Stimulated activated CD4-positive, alpha-beta T cell treated with anti-CD3 and anti-CD28 coated beads, TNF-alpha, amount 100 ng/mL, for 24 hours (primary cell): ENCODE measurements around the gene VPREB1.
"Not testable (repeated sequence)": the region's sequence is repeated elsewhere in the genome, so short reads cannot be mapped to it uniquely, and the experiment has no call there.

Experiments
- DNase-seq, 3 experiments: peaks; one replicate each; pipeline ENCODE4 v3.0.0-alpha.2; 2020; ENCODE audit warnings: low read depth in 3 of 3

The VPREB1 gene

GRCh38 chr22:22244316-22245250, at the start of gene VPREB1:
Gene VPREB1, plus strand, starts transcription at chr22:22244786. Its CDS starts 28 bp downstream, at chr22:22244814.
- DNase-seq: no peak

GRCh38 chr22:22194931-22195264, 49.7 kb upstream of the VPREB1 start:
- DNase-seq: no peak

GRCh38 chr22:22195265-22196017, 49.1 kb upstream of the VPREB1 start:
- DNase-seq: peak; percentile 65 to 81 (median 67)

GRCh38 chr22:22196018-22196533, 48.5 kb upstream of the VPREB1 start:
- DNase-seq: no peak

GRCh38 chr22:22196833-22197477, 47.6 kb upstream of the VPREB1 start:
- no peak for DNase-seq

GRCh38 chr22:22197993-22198402, 46.6 kb upstream of the VPREB1 start:
- DNase-seq: no peak

GRCh38 chr22:22198751-22199150, 45.8 kb upstream of the VPREB1 start:
- DNase-seq: no peak

- DNase-seq: no peak
Measured at GRCh38 chr22:22199634-22200033, 45.0 kb upstream of the VPREB1 start.

GRCh38 chr22:22200569-22201184, 43.9 kb upstream of the VPREB1 start:
- DNase-seq: no peak

- peak in 1 of 3 experiments; percentile 37 for DNase-seq
Measured at GRCh38 chr22:22201185-22201929, 43.2 kb upstream of the VPREB1 start.

- DNase-seq: no peak
Measured at GRCh38 chr22:22201930-22202343, 42.6 kb upstream of the VPREB1 start.

- DNase-seq: no peak
Measured at GRCh38 chr22:22203048-22203971, 41.3 kb upstream of the VPREB1 start.

GRCh38 chr22:22207845-22208564, 36.6 kb upstream of the VPREB1 start:
- peak; percentile 65 to 84 (median 73) for DNase-seq

GRCh38 chr22:22208652-22209051, 35.9 kb upstream of the VPREB1 start:
- no peak for DNase-seq

- not testable (repeated sequence) for DNase-seq
Measured at GRCh38 chr22:22209080-22209640, 35.4 kb upstream of the VPREB1 start.

GRCh38 chr22:22210375-22210774, 34.2 kb upstream of the VPREB1 start:
- peak; percentile 23 to 72 (median 41) for DNase-seq

GRCh38 chr22:22210889-22211833, 33.4 kb upstream of the VPREB1 start:
- DNase-seq: peak in 1 of 3 experiments; percentile 9

- DNase-seq: no peak
Measured at GRCh38 chr22:22213231-22213630, 31.4 kb upstream of the VPREB1 start.
